Midbrain (tissue), 1 donor: ENCODE data around the gene CTTNBP2.

ENCODE experiments used
- DNase-seq: peaks from one replicate; lab custom pipeline; 2025; lab: John Stamatoyannopoulos, UW

CTTNBP2 gene

DNA sequence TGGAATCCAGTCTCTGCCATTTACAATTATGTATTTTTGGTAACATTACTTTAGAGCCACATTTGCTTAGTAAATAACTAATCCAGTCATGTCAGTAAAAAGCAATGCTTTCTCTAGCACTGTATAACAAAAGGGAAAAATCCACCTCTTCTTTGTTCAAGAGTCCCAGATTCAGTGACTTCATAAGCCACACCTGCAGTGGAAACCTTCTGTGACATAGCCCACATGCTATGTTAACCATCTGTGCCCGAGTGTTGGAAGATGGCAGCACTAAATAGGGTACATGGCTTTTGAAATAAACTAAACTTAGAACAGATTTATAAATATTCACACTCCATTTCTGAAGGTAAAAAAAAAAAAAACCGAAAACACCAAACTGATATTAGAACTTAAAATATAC lies 83.0 kb downstream of the CTTNBP2 start:
- DNase-seq, result no peak

DNA sequence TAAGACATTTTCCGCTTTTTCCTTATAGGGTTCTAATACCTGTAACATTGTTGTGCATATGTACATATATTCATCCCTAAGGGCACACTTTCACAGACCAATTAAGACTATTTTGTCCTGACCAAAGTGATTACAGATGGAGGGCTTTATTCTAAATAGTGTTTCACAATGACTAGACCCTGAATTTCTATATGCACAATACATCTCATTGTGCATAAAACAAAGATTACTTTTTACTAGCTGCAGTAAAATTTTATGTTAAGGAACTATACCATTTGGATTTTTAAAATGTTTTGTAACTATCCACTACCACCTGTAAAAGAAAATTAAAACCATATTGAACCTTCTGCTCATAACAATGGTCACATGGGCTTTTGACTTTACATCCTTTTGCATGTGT lies 87.8 kb downstream of the CTTNBP2 start:
- no peak for DNase-seq

DNA sequence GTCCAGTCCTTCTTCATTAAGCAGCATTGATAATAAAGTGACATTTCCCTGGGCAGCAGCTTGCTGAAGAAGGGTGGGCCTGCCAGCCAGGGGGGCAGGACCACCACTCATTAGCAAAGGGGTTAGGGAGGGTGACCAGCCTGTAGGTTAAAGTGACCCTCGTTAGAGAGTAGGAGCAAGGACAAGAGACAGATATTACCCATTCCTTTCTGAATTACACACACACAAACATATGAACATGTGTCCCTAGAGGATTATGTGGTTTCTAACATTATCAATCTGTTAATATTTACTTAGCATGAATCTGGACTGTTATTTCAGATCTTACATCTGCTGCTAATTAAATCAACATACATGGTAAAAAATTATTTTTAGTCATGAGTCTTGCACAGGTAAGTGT lies 88.9 kb downstream of the CTTNBP2 start:
- DNase-seq, result no peak

- no peak for DNase-seq
Measured at GRCh38 chr7:117782761-117783160, 90.5 kb downstream of the CTTNBP2 start.

DNA sequence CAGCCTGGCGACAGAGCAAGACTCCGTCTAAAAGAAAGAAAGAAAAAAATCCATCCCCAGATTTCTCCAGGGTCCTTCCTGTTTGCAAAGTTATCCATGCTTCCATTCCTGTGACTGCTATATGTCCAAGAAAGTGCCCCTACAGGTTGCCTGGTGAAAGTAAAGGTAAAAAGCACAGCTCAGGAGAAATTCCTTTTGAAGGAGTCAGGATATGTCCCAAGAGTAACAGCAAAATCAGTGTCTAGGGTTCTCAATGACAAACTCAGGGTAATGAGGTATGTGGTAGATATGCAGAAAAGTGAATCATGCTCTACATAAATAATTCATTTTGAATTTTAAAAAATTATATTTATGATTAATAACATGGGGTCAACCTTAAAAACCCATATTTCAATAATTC lies 91.5 kb downstream of the CTTNBP2 start:
- no peak for DNase-seq

- peak; percentile 28 for DNase-seq
Measured at GRCh38 chr7:117780832-117781231, 92.4 kb downstream of the CTTNBP2 start.

DNA sequence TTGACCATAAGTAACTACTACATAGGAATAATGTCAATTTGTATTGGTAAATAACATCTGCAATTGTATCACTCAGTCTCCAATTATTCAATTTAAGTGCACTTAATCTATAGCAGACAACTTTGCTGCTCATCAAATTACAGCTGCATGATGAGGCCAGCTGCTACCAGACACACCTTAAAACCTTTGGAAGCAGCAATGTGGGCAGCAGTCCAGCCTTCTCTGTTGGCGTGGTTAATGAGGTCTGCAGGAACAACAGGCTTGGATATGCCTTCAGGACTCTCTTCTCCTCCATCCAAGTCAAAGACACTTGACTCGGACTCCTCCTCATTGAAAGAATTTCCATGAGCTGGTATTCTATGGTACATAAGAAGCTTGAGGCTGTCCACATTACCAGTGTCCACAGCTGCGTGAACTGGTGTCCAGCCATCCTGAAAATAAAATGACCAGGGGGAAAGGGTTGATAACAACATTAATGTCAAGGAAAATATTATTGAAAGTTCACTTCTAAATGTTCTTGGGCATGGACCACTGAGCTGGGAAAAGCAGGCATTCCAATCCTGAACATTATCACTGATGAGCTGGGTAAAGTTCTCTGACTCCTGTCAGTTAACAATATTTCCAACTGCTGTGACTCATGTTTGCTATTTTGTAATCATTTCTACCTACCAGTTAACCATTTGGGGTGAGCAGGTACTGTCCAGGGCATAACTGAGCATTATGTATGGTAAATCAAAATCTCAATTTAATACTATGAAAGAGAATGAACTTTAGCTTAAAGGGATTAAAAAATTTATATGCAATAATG lies 95.7 kb downstream of the CTTNBP2 start:
- no peak for DNase-seq

GRCh38 chr7:117776224-117776623 lies 97.0 kb downstream of the CTTNBP2 start:
- no peak for DNase-seq

DNA sequence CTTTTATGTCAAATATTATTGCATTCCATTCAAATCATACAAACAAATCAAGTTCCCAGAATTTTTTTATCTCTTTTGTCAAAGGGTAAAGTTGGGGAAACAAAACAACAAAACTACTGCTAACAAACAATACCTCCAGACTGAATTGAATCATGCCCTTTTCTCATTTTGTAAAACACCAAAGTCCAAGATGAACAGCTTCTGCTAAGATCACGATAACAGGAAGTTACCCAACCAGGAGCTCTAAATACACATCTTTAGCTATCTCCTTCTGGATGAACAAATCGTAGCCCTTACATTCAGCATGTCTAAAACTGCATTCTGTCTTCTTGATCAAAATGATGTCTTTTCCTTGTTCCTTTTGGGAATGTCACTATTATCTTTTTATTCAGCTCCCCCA lies 97.4 kb downstream of the CTTNBP2 start:
- no peak for DNase-seq

- DNase-seq, result no peak
Measured at GRCh38 chr7:117774943-117775342, 98.3 kb downstream of the CTTNBP2 start.

DNA sequence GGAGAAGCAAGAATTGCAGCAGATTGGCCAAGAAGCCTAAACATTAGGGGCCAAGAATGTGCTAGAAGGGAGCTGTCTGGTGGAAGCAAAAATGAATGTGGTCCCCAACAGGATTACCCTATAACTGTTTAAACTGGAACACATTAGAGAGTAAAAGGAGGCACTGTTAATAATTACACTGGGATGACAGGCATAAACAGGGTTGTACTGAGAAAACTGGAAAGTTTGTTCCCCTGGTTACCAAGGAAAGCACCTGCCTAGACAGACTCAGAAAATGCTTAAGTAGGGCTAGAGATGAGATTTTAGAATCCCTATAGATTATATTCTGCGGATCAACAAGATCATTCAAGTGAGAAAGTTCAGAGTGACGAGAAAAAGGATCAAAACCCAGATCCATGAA lies 100.8 kb downstream of the CTTNBP2 start:
- DNase-seq, result no peak

- DNase-seq, result no peak
Measured at GRCh38 chr7:117771756-117772155, 101.5 kb downstream of the CTTNBP2 start.

DNA sequence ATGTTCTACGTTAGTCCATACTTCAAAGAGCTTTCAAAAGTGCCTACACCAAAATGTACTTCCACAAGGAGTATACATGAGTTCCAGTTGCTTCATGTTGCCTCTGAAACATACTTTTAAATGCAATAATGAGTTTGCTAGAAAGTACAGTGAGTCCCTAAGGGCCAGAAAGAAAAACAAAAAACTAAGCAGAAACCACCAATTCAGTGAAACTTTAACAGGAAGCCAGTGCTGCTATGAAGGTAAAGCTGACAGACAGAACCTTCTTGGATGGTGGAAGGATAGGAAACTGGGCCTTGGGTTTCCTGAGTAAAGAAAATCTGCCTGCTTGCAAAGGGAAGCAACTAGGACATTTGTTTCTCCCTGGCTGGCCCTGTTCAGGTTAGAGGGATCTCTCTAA lies 104.2 kb downstream of the CTTNBP2 start:
- DNase-seq, result no peak

GRCh38 chr7:117767951-117768350 lies 105.3 kb downstream of the CTTNBP2 start:
- DNase-seq, result no peak

- DNase-seq, result no peak
Measured at GRCh38 chr7:117766913-117767312, 106.3 kb downstream of the CTTNBP2 start.

DNA sequence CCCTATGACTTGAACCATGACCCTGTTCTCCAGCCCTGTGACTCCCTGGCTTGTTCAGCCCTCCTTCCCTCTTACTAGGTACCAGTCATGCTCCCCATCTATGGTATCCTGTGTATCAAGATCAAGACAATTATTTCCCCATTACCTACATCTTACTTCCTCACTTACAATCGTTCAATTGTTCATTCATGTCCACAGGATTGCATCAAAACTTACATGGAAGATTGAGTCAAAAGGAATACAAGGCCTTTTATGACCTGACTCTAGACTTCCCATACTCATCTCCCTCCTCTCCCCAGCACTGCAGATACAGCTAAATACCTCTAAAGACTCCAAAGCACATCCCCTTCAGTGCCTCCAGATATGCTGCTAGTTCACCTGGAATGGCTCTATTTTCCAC lies 109.2 kb downstream of the CTTNBP2 start:
- DNase-seq, result no peak

- no peak for DNase-seq
Measured at GRCh38 chr7:117762055-117762454, 111.2 kb downstream of the CTTNBP2 start.

DNA sequence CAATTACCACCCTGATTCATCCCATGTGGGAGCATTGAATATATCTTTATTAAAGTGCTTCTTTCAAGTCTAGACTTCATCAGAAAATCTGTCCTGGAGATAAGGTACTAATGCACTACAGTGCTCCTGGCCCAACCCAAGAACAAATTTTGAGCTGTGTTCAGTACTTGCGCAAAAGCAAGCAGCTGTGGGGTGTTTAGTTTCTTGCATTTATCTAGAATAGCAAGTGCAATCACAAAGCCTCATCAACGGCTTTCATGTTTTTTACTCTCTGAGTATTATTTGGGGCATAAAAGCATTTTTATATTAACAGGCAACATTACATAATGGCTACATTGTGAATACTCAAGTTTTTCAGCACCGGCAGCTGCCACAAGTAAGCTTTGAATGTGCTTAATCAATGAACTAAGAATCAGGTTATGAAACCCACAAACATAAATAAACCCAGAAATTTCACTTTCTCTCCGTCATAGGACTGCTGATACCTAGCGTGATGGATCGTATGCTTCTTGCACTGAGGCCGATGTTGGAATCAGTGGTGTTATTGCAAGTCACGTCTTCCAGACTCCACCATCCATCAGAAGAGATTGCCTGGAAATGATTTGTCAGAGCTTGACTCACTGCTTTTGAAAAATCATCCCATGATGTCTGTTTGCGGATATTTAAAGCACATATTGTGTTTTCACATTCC lies 113.1 kb downstream of the CTTNBP2 start:
- no peak for DNase-seq

DNA sequence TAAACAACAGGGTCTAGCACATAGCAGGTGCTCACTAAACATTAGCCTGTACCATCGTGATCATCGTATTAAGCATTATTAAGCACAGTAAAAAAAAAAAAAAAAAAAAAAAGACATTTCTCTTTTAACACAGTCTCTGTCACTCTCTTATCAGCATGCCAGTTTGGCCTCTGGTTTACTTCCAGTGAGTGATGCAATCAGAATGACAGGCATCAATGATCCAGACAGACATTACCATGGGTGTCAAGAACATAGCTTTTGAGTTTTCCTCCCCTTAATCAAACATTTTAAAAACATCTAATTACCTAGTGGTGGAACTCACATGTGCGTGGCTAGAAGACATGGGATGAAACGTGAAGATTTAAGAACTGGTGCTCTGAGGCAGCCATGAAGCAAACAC lies 115.8 kb downstream of the CTTNBP2 start:
- DNase-seq, result no peak

GRCh38 chr7:117756586-117757085 lies 116.6 kb downstream of the CTTNBP2 start:
- DNase-seq, result no peak

- DNase-seq, result no peak
Measured at GRCh38 chr7:117755136-117755535, 118.1 kb downstream of the CTTNBP2 start.

- DNase-seq, result peak; percentile 26
Measured at GRCh38 chr7:117751775-117752174, 121.5 kb downstream of the CTTNBP2 start.
